K562 (cell line): Measurements from ENCODE around the gene POR. TPM values are rescaled to one million over a fixed set of nuclear protein-coding genes. Genes with fewer than 3 reads are reported as not detected.

Experiments used
- CCNT2 ChIP-seq: IDR thresholded peaks from 2 replicates; pipeline ENCODE4 v1.6.1; 2011; ENCODE audit warnings: borderline replicate concordance, low read depth, mild to moderate bottlenecking, moderate library complexity, mixed read lengths, low read length; ENCODE audit not compliant: insufficient read length; ENCODE audit errors: extremely low read depth
- CTBP1 ChIP-seq: fragments of 450-650 bp; IDR thresholded peaks from 2 replicates; pipeline ENCODE4 v1.6.1; 2016; ENCODE audit warnings: borderline replicate concordance
- DDX20 ChIP-seq: fragments of 450-650 bp; IDR thresholded peaks from 2 replicates; pipeline ENCODE4 v1.6.1; 2016; ENCODE audit warnings: missing genetic modification characterization, low read depth, mild to moderate bottlenecking, missing compliant biosample characterization, moderate library complexity
- FOXM1 ChIP-seq, 2 experiments: fragments of 450-650 bp in 1 of 2; sonication (generic) in 1 of 2; formaldehyde crosslinking in 1 of 2; IDR thresholded peaks; 2 replicates each; pipeline versions ENCODE4 v1.6.1 to v1.9.0; 2017 to 2022; ENCODE audit warnings: low read depth in 2 of 2, mild to moderate bottlenecking in 2 of 2, missing genetic modification reagents in 1 of 2, moderate library complexity in 1 of 2
- FUS ChIP-seq: fragments of 200-400 bp; formaldehyde crosslinking; optimal IDR thresholded peaks from 2 replicates; pipeline ENCODE3; 2017; ENCODE audit warnings: low read depth, low read length
- GABPB2 ChIP-seq: fragments of 250-450 bp; sonication (Bioruptor Pico); conservative IDR thresholded peaks from 2 replicates; pipeline ENCODE4 v1.5.1; 2021; ENCODE audit warnings: mild to moderate bottlenecking
- GATA2 ChIP-seq: sonication (generic); formaldehyde crosslinking; IDR thresholded peaks from 2 replicates; pipeline ENCODE4 v1.4.0; 2020; ENCODE audit warnings: mild to moderate bottlenecking, missing genetic modification reagents
- GTF2E2 ChIP-seq: fragments of 200-800 bp; sonication (Bioruptor generic); IDR thresholded peaks from 2 replicates; pipeline ENCODE4 v1.6.1; 2016; ENCODE audit warnings: missing genetic modification characterization, missing compliant biosample characterization
- L3MBTL2 ChIP-seq: fragments of 450-650 bp; IDR thresholded peaks from 2 replicates; pipeline ENCODE4 v1.6.1; 2016; ENCODE audit warnings: mild to moderate bottlenecking, moderate library complexity
- NEUROD1 ChIP-seq: fragments of 150-350 bp; IDR thresholded peaks from 2 replicates; pipeline ENCODE4 v1.6.1; 2014; ENCODE audit warnings: borderline replicate concordance, low read length, low read depth; ENCODE audit not compliant: partially characterized antibody
- POLR3A ChIP-seq: IDR thresholded peaks from 2 replicates; pipeline ENCODE4 v1.6.1; 2011; ENCODE audit warnings: borderline replicate concordance, mild to moderate bottlenecking, moderate library complexity; ENCODE audit not compliant: insufficient read length, insufficient read depth; ENCODE audit errors: extremely low read depth
- RBM25 ChIP-seq: fragments of 200-400 bp; formaldehyde crosslinking; IDR thresholded peaks from 2 replicates; pipeline ENCODE4 v1.6.1; 2018; ENCODE audit warnings: low read length, low read depth, moderate library complexity; ENCODE audit not compliant: severe bottlenecking
- SP2 ChIP-seq: IDR thresholded peaks from 2 replicates; pipeline ENCODE4 v1.6.1; 2011; ENCODE audit warnings: mild to moderate bottlenecking, low read depth, low read length, moderate library complexity; ENCODE audit not compliant: poor library complexity, severe bottlenecking; ENCODE audit errors: extremely low read depth
- ZC3H4 ChIP-seq: sonication (generic); formaldehyde crosslinking; IDR thresholded peaks from 2 replicates; pipeline ENCODE4 v1.9.0; 2021; ENCODE audit warnings: missing genetic modification reagents, borderline replicate concordance
- ZNF507 ChIP-seq: conservative IDR thresholded peaks from 2 replicates; pipeline ENCODE4 v1.6.1; 2017; ENCODE audit warnings: missing genetic modification characterization, missing compliant biosample characterization
- ZNF696 ChIP-seq: fragments of 250-450 bp; sonication (Bioruptor Pico); conservative IDR thresholded peaks from 2 replicates; pipeline ENCODE4 v1.4.0; 2020; ENCODE audit warnings: mild to moderate bottlenecking, moderate library complexity
- ZNF707 ChIP-seq: fragments of 250-450 bp; sonication (Bioruptor Pico); conservative IDR thresholded peaks from 2 replicates; pipeline ENCODE4 v1.8.0; 2022; ENCODE audit warnings: inconsistent platforms, mild to moderate bottlenecking, moderate library complexity
- polyA plus RNA-seq, 8 experiments: library from polyadenylated mRNA; depleted of rRNA in 4 of 8; stranded (reverse) in 5 of 8; unstranded in 3 of 8; fragments of >200 nt; fragmentation: Nextera tagmentation in 2 of 8; fragmentation: Illumina TruSeq in 1 of 8; extraction: Ambion mirVana in 2 of 8; extraction: Trizol in 1 of 8; gene quantifications; 2 replicates each; pipeline versions ENCODE4 v1.2.1 to v1.2.3, GENCODE V29; 2011 to 2014; ENCODE audit warnings: inconsistent platforms in 1 of 8, missing spikeins in 1 of 8
- total RNA-seq, 7 experiments: library from RNA; depleted of rRNA in 6 of 7; stranded (reverse); fragments of >200 nt in 6 of 7; fragmentation: Illumina TruSeq in 2 of 7; extraction: Trizol in 2 of 7; gene quantifications; 2 replicates each; pipeline versions ENCODE4 v1.2.1 to v1.2.3, GENCODE V29; 2011 to 2021; ENCODE audit warnings: low replicate concordance in 1 of 7
- TF ChIP-seq, protein P1 (sequence below), 3 experiments: IDR thresholded peaks in 2 of 3; conservative IDR thresholded peaks in 1 of 3; 2 replicates each; pipeline ENCODE4 v1.5.1; 2011 to 2012; ENCODE audit warnings: low read length in 3 of 3, mild to moderate bottlenecking in 3 of 3, control low read depth in 2 of 3, improper control_type of control experiment in 1 of 3, inconsistent platforms in 1 of 3, low read depth in 1 of 3, mixed read lengths in 1 of 3, moderate library complexity in 1 of 3; ENCODE audit not compliant: insufficient read depth in 2 of 3
- TF ChIP-seq, protein P2 (sequence below), 2 experiments: IDR thresholded peaks; 2 replicates each; pipeline ENCODE4 v1.6.1; 2011; ENCODE audit warnings: borderline replicate concordance in 1 of 2, control low read depth in 1 of 2, low read depth in 1 of 2, low read length in 1 of 2, mild to moderate bottlenecking in 1 of 2, mixed read lengths in 1 of 2, moderate library complexity in 1 of 2; ENCODE audit not compliant: insufficient read depth in 1 of 2, insufficient read length in 1 of 2, poor library complexity in 1 of 2, severe bottlenecking in 1 of 2; ENCODE audit errors: extremely low read depth in 1 of 2
- TF ChIP-seq, protein P3 (sequence below): fragments of 450-650 bp; formaldehyde crosslinking; IDR thresholded peaks from 2 replicates; pipeline ENCODE4 v1.4.0; 2020; ENCODE audit warnings: mild to moderate bottlenecking

Gene POR
- total and polyA plus RNA-seq, 9 of the 15 experiments (the other 6 are each of a cell fraction or from before 2014, with no cell fraction given) = 4.7 to 142 (median 40.8) TPM

DNA sequence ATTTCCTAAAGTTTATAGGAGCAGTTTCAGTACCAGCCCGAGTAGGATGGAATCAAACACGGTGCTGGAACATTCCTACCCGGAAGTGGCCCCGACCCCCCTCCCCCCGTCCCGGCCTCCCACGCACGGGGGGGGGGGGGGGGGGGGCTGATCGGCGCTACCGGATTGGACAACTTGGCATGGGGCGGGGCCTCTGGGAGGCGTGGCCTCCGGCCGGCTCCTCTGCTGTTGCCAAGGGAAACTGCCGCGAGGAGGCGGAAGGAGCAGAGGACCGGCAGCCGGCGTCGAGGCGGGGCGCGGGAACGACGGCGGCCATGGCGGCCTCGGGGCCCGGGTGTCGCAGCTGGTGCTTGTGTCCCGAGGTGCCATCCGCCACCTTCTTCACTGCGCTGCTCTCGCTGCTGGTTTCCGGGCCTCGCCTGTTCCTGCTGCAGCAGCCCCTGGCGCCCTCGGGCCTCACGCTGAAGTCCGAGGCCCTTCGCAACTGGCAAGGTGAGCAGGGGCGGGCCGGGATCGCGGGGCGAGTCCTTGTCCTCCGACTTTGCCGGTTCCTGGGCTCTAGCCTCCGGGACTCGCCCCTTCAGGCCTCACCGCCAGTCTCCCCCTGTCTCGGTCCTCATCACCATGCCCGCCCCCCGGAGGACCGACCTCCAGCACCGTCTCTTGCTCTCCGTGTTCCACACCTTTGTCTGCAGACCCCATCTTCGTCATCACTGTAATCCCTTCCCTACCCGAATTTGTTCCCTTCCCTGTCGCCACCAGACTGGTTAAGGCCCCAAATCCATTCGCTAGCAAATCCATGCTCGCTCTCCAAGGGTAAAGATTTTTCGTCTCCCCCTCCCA lies 36.0 kb upstream of the POR start, which contains the start of gene RHBDD2 (continued):
- TF ChIP-seq FOXM1 (IDR thresholded peaks at IDR 0.05; ENCODE audit: low read depth) (no peak), FOXM1 (CRISPR knock-in tag; IDR thresholded peaks at IDR 0.05; ENCODE audit: low read depth) (no peak; the same call in 1 of the 2 replicates), DDX20 (tag) (no peak), RBM25 (no peak), GTF2E2 (0 out of 2 replicates have a peak, but pooled peaks have one; percentile 2), CCNT2 (peak; percentile 90), NEUROD1 (peak; percentile 63), ZNF507 (tag) (no peak), ZNF696 (no peak), GATA2 (CRISPR knock-in tag) (no peak), FUS (no peak), ZNF707 (no peak), GABPB2 (CRISPR knock-in tag) (no peak), L3MBTL2 (peak; percentile 96), POLR3A (no peak), SP2 (peak; percentile 4), ZC3H4 (CRISPR knock-in tag) (no peak), CTBP1 (peak; percentile 89)
- TF ChIP-seq, protein P1, sequence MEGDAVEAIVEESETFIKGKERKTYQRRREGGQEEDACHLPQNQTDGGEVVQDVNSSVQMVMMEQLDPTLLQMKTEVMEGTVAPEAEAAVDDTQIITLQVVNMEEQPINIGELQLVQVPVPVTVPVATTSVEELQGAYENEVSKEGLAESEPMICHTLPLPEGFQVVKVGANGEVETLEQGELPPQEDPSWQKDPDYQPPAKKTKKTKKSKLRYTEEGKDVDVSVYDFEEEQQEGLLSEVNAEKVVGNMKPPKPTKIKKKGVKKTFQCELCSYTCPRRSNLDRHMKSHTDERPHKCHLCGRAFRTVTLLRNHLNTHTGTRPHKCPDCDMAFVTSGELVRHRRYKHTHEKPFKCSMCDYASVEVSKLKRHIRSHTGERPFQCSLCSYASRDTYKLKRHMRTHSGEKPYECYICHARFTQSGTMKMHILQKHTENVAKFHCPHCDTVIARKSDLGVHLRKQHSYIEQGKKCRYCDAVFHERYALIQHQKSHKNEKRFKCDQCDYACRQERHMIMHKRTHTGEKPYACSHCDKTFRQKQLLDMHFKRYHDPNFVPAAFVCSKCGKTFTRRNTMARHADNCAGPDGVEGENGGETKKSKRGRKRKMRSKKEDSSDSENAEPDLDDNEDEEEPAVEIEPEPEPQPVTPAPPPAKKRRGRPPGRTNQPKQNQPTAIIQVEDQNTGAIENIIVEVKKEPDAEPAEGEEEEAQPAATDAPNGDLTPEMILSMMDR (IDR thresholded peaks at IDR 0.05 in 2 of 3, conservative IDR thresholded peaks at IDR 0.05 in 1 of 3; ENCODE audit: insufficient read depth in 2 of 3, low read depth in 1 of 3, low read length in 3 of 3) = peak in 2 of 3 experiments; percentile 24 to 27; a peak in 3 of 6 replicates
- TF ChIP-seq, protein P2, sequence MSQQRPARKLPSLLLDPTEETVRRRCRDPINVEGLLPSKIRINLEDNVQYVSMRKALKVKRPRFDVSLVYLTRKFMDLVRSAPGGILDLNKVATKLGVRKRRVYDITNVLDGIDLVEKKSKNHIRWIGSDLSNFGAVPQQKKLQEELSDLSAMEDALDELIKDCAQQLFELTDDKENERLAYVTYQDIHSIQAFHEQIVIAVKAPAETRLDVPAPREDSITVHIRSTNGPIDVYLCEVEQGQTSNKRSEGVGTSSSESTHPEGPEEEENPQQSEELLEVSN (IDR thresholded peaks at IDR 0.05; ENCODE audit: borderline replicate concordance in 1 of 2, extremely low read depth in 1 of 2, insufficient read depth in 1 of 2, insufficient read length in 1 of 2, low read depth in 1 of 2, low read length in 1 of 2, poor library complexity in 1 of 2, severe bottlenecking in 1 of 2) = peak; percentile 99 to 100
- TF ChIP-seq, protein P3, sequence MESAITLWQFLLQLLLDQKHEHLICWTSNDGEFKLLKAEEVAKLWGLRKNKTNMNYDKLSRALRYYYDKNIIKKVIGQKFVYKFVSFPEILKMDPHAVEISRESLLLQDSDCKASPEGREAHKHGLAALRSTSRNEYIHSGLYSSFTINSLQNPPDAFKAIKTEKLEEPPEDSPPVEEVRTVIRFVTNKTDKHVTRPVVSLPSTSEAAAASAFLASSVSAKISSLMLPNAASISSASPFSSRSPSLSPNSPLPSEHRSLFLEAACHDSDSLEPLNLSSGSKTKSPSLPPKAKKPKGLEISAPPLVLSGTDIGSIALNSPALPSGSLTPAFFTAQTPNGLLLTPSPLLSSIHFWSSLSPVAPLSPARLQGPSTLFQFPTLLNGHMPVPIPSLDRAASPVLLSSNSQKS (CRISPR knock-in tag) = no peak
